HuH-7.5 (cell line): ENCODE measurements around the gene EXD1.
"Not testable (repeated sequence)": the region's sequence is repeated elsewhere in the genome, so short reads cannot be mapped to it uniquely, and the experiment has no call there.

Experiments
- DNase-seq: peaks from one replicate; pipeline ENCODE4 v3.0.0; 2011; ENCODE audit warnings: low spot score

The EXD1 gene

GRCh38 chr15:41139619-41140018, 90.9 kb downstream of the EXD1 start:
- DNase-seq = no peak

GRCh38 chr15:41139112-41139511, 91.4 kb downstream of the EXD1 start:
- DNase-seq = not testable (repeated sequence)

GRCh38 chr15:41135580-41135979, 95.0 kb downstream of the EXD1 start:
- DNase-seq = not testable (repeated sequence)

GRCh38 chr15:41133454-41133853, 97.1 kb downstream of the EXD1 start:
- DNase-seq = no peak
